ENCODE data around the gene EFR3B. TPM values are rescaled to one million over a fixed set of nuclear protein-coding genes. Genes with fewer than 3 reads are reported as not detected.
A peak's percentile ranks its signal among the peaks of the same experiment; 100 is the strongest.

The EFR3B gene
- total RNA-seq, 1 experiment from 2014 or later, result 8.9 TPM

GRCh38 chr2:25201265-25201664, 159.4 kb downstream of the EFR3B start:
- POLR2A ChIA-PET, result no interaction called here
- DNase-seq (ENCODE audit: low spot score), result peak; percentile 26
- Mint-ChIP-seq H3K27me3 (ENCODE audit: low read depth) (no peaks in the 10 kb centered on the region), H3K4me3 (no peak overlapping the region), H3K4me1 (peaks cover 5% of the 10 kb centered on the region), H3K9me3 (no peaks in the 10 kb centered on the region), H3K27ac (no peak overlapping the region), H3K36me3 (no peaks in the 10 kb centered on the region)
- CTCF ChIA-PET, result interaction anchor here (0.9 to 1.0 kb wide), 2 partner anchors 31 to 60 kb away, joined by 3 to 6 read pairs; no protein-coding TSS in a partner anchor
- ATAC-seq, result peak; percentile 22; the same call in 1 of the 2 replicates
- TF ChIP-seq, protein P1, sequence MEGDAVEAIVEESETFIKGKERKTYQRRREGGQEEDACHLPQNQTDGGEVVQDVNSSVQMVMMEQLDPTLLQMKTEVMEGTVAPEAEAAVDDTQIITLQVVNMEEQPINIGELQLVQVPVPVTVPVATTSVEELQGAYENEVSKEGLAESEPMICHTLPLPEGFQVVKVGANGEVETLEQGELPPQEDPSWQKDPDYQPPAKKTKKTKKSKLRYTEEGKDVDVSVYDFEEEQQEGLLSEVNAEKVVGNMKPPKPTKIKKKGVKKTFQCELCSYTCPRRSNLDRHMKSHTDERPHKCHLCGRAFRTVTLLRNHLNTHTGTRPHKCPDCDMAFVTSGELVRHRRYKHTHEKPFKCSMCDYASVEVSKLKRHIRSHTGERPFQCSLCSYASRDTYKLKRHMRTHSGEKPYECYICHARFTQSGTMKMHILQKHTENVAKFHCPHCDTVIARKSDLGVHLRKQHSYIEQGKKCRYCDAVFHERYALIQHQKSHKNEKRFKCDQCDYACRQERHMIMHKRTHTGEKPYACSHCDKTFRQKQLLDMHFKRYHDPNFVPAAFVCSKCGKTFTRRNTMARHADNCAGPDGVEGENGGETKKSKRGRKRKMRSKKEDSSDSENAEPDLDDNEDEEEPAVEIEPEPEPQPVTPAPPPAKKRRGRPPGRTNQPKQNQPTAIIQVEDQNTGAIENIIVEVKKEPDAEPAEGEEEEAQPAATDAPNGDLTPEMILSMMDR (IDR thresholded peaks at IDR 0.05), result peak; percentile 26; the same call in 1 of the 2 replicates
- TF ChIP-seq ZNF512 (CRISPR knock-in tag; IDR thresholded peaks at IDR 0.05; ENCODE audit: borderline replicate concordance), result no peak

- ATAC-seq (no peak), DNase-seq (ENCODE audit: low spot score) (no peak)
- no peaks in the 10 kb centered on the region for H3K27me3 Mint-ChIP-seq (ENCODE audit: low read depth)
- CTCF ChIA-PET, result interaction anchor here (1.0 kb wide), 2 partner anchors 31 to 226 kb away, joined by 3 read pairs; no protein-coding TSS in a partner anchor
- TF ChIP-seq SP1 (CRISPR knock-in tag; conservative IDR thresholded peaks at IDR 0.05) (no peak), MXD4 (CRISPR knock-in tag; IDR thresholded peaks at IDR 0.05; ENCODE audit: borderline replicate concordance) (no peak), NFYB (CRISPR knock-in tag; conservative IDR thresholded peaks at IDR 0.05; ENCODE audit: low read depth) (no peak), ZMAT4 (CRISPR knock-in tag; IDR thresholded peaks at IDR 0.05) (no peak), ZNF396 (CRISPR knock-in tag; IDR thresholded peaks at IDR 0.05; ENCODE audit: borderline replicate concordance) (no peak), TEAD1 (CRISPR knock-in tag; IDR thresholded peaks at IDR 0.05) (no peak), E2F4 (CRISPR knock-in tag; IDR thresholded peaks at IDR 0.05; ENCODE audit: borderline replicate concordance, low read depth) (no peak), TEAD4 (CRISPR knock-in tag; IDR thresholded peaks at IDR 0.05) (no peak), ZNF512 (CRISPR knock-in tag; IDR thresholded peaks at IDR 0.05; ENCODE audit: borderline replicate concordance) (no peak), ATF2 (CRISPR knock-in tag; IDR thresholded peaks at IDR 0.05; ENCODE audit: borderline replicate concordance, low read depth) (no peak), GABPB1 (CRISPR knock-in tag; IDR thresholded peaks at IDR 0.05) (no peak), ZNF532 (CRISPR knock-in tag; IDR thresholded peaks at IDR 0.05; ENCODE audit: borderline replicate concordance) (no peak)
- TF ChIP-seq, protein P2, sequence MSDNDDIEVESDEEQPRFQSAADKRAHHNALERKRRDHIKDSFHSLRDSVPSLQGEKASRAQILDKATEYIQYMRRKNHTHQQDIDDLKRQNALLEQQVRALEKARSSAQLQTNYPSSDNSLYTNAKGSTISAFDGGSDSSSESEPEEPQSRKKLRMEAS (CRISPR knock-in tag; IDR thresholded peaks at IDR 0.05), result no peak
- H3K27ac Mint-ChIP-seq, result no peak overlapping the region
- peaks cover 5% of the 10 kb centered on the region for H3K4me1 Mint-ChIP-seq
- no peak overlapping the region for H3K4me3 Mint-ChIP-seq
- no peaks in the 10 kb centered on the region for H3K36me3 Mint-ChIP-seq
- POLR2A ChIA-PET, result no interaction called here
- H3K9me3 Mint-ChIP-seq, result no peaks in the 10 kb centered on the region
Observed at GRCh38 chr2:25201794-25202193, 159.9 kb downstream of the EFR3B start.

All from WTC11 (cell line).